Body of pancreas (tissue), 4 donors: ENCODE measurements around the gene DENND4B. TPM values are rescaled to one million over a fixed set of nuclear protein-coding genes. Genes with fewer than 3 reads are reported as not detected.

ENCODE experiments used
- ATAC-seq: fragments of 150-250 bp; one replicate; pipeline ENCODE4 v1.9.1; 2016
- DNase-seq, 4 donors: peaks; one replicate each; pipeline ENCODE4 v3.0.0-alpha.2; 2019
- H3K27ac ChIP-seq, 4 donors: fragments of 200-600 bp; sonication (generic); 1 replicate in 3 of 4; 2 replicates in 1 of 4; pipeline versions ENCODE4 v1.5.1 to v1.6.1; 2016 to 2019; ENCODE audit warnings: mild to moderate bottlenecking in 1 of 4, mixed read lengths in 1 of 4, moderate library complexity in 1 of 4
- H3K27me3 ChIP-seq, 2 donors: fragments of 200-600 bp; sonication (generic); one replicate each; pipeline ENCODE4 v1.6.0; 2016; ENCODE audit warnings: mild to moderate bottlenecking in 1 of 2
- H3K36me3 ChIP-seq, 2 donors: fragments of 200-600 bp; sonication (generic); replicated peaks in 1 of 2; 2 replicates each; pipeline ENCODE4 v1.5.1; 2016; ENCODE audit warnings: low read depth in 2 of 2; ENCODE audit not compliant: insufficient read depth in 1 of 2
- H3K4me1 ChIP-seq: fragments of 200-600 bp; sonication (generic); one replicate; pipeline ENCODE4 v1.6.0; 2016
- H3K4me3 ChIP-seq, 2 donors: fragments of 200-600 bp; sonication (generic); 1 replicate in 1 of 2; 2 replicates in 1 of 2; pipeline ENCODE4 v1.5.1; 2016 to 2019
- H3K9me3 ChIP-seq, 3 donors: fragments of 200-600 bp; sonication (generic); 1 replicate in 2 of 3; 2 replicates in 1 of 3; pipeline ENCODE4 v1.5.1; 2016
- POLR2A ChIP-seq, 3 donors: fragments of 450-650 bp; IDR thresholded peaks; one replicate each; pipeline ENCODE4 v1.6.1; 2016; ENCODE audit warnings: antibody characterized with exemption in 3 of 3, mild to moderate bottlenecking in 2 of 3
- whole genome bisulfite sequencing, 2 donors: methylation state at CpG; one replicate each; pipeline ENCODE4 v1.1.5; 2017; 5-methylcytosine and 5-hydroxymethylcytosine counted together
- intact Hi-C: fragments of 100-400 bp; cut with DNase I; formaldehyde crosslinking; loops from one replicate; pipeline ENCODE4 v1.15.1; 2023
- microRNA-seq, 2 donors: library from miRNA; unstranded; fragments of <30 nt; microRNA quantifications; one replicate each; pipeline ENCODE4, GENCODE V29; 2016; ENCODE audit warnings: borderline number of aligned reads in 2 of 2, borderline replicate concordance in 2 of 2
- small RNA-seq: library from RNA; depleted of rRNA; stranded (forward); fragments of <200 nt; gene quantifications from one replicate; pipeline ENCODE3, GENCODE V24; 2016
- total RNA-seq, 2 donors: library from RNA; depleted of rRNA; stranded (reverse); fragments of >200 nt; gene quantifications; one replicate each; pipeline ENCODE4 v1.1.0, GENCODE V29; 2016
- TF ChIP-seq, protein P1 (sequence below), 7 experiments: fragments of 450-650 bp in 4 of 7; fragments of 200-600 bp in 3 of 7; sonication (generic) in 3 of 7; IDR thresholded peaks; one replicate each; pipeline ENCODE4 v1.5.1; 2016 to 2019; ENCODE audit warnings: antibody characterized with exemption in 7 of 7

Gene DENND4B
- total RNA-seq, 2 donors from 2014 or later, result 33.2 to 54.7 TPM

DNA sequence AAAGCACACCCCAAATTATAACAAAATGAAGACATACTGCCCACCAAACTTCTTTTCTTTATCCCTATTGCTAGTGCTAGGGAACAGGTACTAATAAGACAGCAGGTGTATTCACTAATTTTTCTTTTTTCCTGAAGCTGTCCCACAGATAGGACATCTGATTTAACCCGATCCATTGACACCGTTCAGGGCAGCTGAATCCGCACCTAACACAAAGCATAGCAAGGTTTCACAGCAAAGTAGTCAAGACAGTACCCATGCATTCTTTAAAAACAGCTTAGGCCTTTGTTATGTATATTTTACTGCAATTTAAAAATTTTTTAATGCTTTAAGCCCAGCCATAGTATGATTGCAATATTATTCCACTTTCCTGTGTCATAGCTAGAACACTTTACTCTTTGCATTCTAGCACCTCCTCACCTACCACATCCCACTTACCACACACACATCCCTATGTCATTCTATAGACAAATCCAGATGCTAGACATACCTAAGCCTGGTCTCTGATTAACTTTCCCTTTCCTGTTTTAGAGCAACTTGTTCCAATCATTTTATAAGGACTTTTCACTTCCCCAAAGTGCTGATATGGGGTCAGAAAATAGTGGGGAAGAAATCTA lies 64.1 kb downstream of the DENND4B start:
- ATAC-seq, result no peak
- 82 to 86% methylated on average over 3 of the region's 3 CpGs for WGBS, 2 donors
- no peaks in the 10 kb centered on the region for H3K27me3 ChIP-seq
- DNase-seq, result no peak
- intact Hi-C loops, result no loop called here
- H3K27ac ChIP-seq, result no peak overlapping the region
- no peak for TF ChIP-seq POLR2A (IDR thresholded peaks at IDR 0.05)
- TF ChIP-seq, protein P1, sequence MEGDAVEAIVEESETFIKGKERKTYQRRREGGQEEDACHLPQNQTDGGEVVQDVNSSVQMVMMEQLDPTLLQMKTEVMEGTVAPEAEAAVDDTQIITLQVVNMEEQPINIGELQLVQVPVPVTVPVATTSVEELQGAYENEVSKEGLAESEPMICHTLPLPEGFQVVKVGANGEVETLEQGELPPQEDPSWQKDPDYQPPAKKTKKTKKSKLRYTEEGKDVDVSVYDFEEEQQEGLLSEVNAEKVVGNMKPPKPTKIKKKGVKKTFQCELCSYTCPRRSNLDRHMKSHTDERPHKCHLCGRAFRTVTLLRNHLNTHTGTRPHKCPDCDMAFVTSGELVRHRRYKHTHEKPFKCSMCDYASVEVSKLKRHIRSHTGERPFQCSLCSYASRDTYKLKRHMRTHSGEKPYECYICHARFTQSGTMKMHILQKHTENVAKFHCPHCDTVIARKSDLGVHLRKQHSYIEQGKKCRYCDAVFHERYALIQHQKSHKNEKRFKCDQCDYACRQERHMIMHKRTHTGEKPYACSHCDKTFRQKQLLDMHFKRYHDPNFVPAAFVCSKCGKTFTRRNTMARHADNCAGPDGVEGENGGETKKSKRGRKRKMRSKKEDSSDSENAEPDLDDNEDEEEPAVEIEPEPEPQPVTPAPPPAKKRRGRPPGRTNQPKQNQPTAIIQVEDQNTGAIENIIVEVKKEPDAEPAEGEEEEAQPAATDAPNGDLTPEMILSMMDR (IDR thresholded peaks at IDR 0.05), result no peak
- H3K36me3 ChIP-seq, result no peaks in the 10 kb centered on the region
- H3K4me1 ChIP-seq, result peaks cover 23% of the 10 kb centered on the region
- H3K4me3 ChIP-seq, result no peak overlapping the region
- no peaks in the 10 kb centered on the region for H3K9me3 ChIP-seq

DNA sequence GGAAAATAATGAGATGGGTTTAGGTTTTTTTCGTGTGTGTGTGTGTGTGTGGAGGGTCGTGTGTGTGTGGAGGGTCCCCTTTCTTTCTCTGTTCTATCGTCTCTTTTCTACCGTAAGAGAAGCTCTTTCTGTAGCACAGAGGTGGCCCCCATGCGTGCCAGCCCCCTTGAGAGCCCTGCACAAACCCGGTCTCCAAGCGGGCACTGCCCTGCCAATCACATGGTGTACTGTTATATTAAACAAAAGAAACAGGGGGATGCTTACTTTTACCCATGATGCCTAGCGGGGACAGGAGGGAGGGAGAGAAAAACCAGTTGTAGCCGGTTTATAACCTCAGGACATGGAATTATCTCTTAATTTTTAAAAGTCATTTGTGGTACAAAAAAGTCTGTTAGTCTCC lies 64.8 kb downstream of the DENND4B start:
- intact Hi-C loops, result no loop called here
- Histone ChIP-seq H3K4me1 (peaks cover 23% of the 10 kb centered on the region), H3K36me3 (no peaks in the 10 kb centered on the region), H3K27me3 (no peaks in the 10 kb centered on the region), H3K27ac (no peak overlapping the region), H3K4me3 (no peak overlapping the region), H3K9me3 (no peaks in the 10 kb centered on the region)
- no peak for ATAC-seq
- DNase-seq, result no peak
- WGBS, 2 donors, result 43 to 48% methylated on average over 9 of the region's 9 CpGs
- TF ChIP-seq, protein P1 (IDR thresholded peaks at IDR 0.05), result no peak
- no peak for TF ChIP-seq POLR2A (IDR thresholded peaks at IDR 0.05)

- no peak for TF ChIP-seq POLR2A (IDR thresholded peaks at IDR 0.05)
- TF ChIP-seq, protein P1 (IDR thresholded peaks at IDR 0.05), result no peak
- no peaks in the 10 kb centered on the region for H3K27me3 ChIP-seq
- intact Hi-C loops, result no loop called here
- no peaks in the 10 kb centered on the region for H3K36me3 ChIP-seq
- ATAC-seq (peak; percentile 75), DNase-seq (peak; percentile 75 to 85 (median 84))
- no peak overlapping the region for H3K4me3 ChIP-seq
- peaks cover 23% of the 10 kb centered on the region for H3K4me1 ChIP-seq
- WGBS, 2 donors, result 4 to 25% methylated on average over 5 of the region's 5 CpGs
- peak overlapping the region in 2 of 4 donors; percentile 16 to 24 for H3K27ac ChIP-seq
- H3K9me3 ChIP-seq, result no peaks in the 10 kb centered on the region
These were observed 65.6 kb downstream of the DENND4B start for GRCh38 chr1:153880962-153881361.

DNA sequence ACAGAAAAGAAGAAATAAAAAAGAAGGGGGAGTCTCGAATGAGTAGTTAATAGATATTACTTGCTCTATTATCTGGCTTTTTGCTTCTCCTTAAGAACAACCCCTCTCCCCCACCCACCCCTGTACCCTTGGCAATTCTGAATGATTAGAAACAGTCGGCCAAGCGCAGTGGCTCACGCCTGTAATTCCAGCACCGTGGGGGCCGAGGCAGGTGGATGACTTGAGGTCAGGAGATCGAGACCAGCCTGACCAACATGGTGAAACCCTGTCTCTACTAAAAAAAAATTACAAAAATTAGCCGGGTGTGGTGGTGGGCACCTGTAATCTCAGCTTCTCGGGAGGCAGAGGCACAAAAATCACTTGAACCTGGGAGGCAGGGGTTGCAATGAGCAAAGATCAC lies 66.5 kb downstream of the DENND4B start:
- peaks cover 23% of the 10 kb centered on the region for H3K4me1 ChIP-seq
- no peaks in the 10 kb centered on the region for H3K36me3 ChIP-seq
- no peaks in the 10 kb centered on the region for H3K27me3 ChIP-seq
- no peak overlapping the region for H3K4me3 ChIP-seq
- WGBS, 2 donors, result 93 to 95% methylated on average over 9 of the region's 9 CpGs
- intact Hi-C loops, result no loop called here
- ATAC-seq, result no peak
- TF ChIP-seq, protein P1 (IDR thresholded peaks at IDR 0.05), result no peak
- no peak for TF ChIP-seq POLR2A (IDR thresholded peaks at IDR 0.05)
- no peak overlapping the region for H3K27ac ChIP-seq
- H3K9me3 ChIP-seq, result no peaks in the 10 kb centered on the region
- DNase-seq, result no peak

Small RNA genes lying within 50 kb of the gene (microRNA-seq; reads per million reads assigned to microRNA genes)
- gene MIR6737, result 0 reads per million in 2 donors

Small RNA genes lying within 50 kb of the gene (small RNA-seq; reads per million reads assigned to genes)
- gene AL831737.1 (not detected), gene MIR6737 (not detected)

Other genes starting within 250 kb of the DENND4B start
- 10 to 100 TPM; 25.4 to 33.3 TPM for gene INTS3, start 218.7 kb downstream of the DENND4B start, total RNA-seq
- 10 to 100 TPM; 15.0 to 21.1 TPM for gene SLC27A3, start 171.3 kb downstream of the DENND4B start, total RNA-seq
- gene GATAD2B, start 23.7 kb downstream of the DENND4B start, total RNA-seq, result 10 to 100 TPM in 1 of 2 donors, 1 to 10 TPM in 1; 7.8 to 12.5 TPM
- 10 to 100 TPM; 15.2 to 15.8 TPM for gene CRTC2, start 11.9 kb upstream of the DENND4B start, total RNA-seq
- gene SLC39A1, start 16.8 kb upstream of the DENND4B start, total RNA-seq, result 10 to 100 TPM; 30.7 to 35.5 TPM
- gene CREB3L4, start 21.2 kb upstream of the DENND4B start, total RNA-seq, result 10 to 100 TPM in 1 of 2 donors, under 1 TPM in 1; 0.66 to 14.0 TPM
- 100 to 1,000 TPM; 151 to 177 TPM for gene JTB, start 31.0 kb upstream of the DENND4B start, total RNA-seq
- 10 to 100 TPM; 16.2 to 29.6 TPM for gene RAB13, start 39.6 kb upstream of the DENND4B start, total RNA-seq
- 100 to 1,000 TPM; 538 to 734 TPM for gene RPS27, start 44.0 kb upstream of the DENND4B start, total RNA-seq
- not detected for gene NUP210L, start 208.4 kb upstream of the DENND4B start, total RNA-seq
- gene TPM3, start 245.4 kb upstream of the DENND4B start, total RNA-seq, result 100 to 1,000 TPM in 1 of 2 donors, 10 to 100 TPM in 1; 74.2 to 131 TPM